ENCODE results near the gene ARL17B.
"Not testable (repeated sequence)": the region's sequence is repeated elsewhere in the genome, so short reads cannot be mapped to it uniquely, and the experiment has no call there.

DNA sequence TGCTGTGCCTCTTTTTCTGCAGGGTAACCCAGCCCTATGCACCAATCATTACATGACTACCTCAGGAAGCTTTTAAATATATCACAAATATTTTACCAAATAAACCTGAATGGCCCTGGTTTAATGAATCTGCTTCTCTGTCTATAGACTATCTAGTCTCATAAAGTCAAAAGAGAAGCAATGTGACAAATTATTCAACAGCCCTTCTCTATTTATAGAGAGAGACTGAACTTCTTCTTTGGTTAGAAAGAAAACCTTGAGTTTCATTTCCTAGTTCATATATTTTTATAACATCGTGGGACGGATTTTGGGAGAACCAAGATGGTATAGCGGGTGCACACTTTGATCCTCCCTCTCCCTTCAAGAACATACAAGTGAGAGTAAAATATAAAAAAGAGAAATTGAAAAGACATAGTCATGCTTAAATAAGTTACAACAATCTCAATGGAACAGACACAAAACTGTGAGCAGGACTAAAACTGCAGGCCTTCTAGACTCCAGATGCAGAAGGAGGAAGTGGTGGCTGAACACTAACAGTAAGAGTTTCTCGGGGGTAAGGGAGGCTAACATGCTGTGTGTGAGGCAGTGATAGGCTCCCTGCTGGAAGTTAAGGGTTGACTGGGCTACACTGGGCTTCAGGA, 70.5 kb downstream of the ARL17B start:
- TF ChIP-seq, protein P1, sequence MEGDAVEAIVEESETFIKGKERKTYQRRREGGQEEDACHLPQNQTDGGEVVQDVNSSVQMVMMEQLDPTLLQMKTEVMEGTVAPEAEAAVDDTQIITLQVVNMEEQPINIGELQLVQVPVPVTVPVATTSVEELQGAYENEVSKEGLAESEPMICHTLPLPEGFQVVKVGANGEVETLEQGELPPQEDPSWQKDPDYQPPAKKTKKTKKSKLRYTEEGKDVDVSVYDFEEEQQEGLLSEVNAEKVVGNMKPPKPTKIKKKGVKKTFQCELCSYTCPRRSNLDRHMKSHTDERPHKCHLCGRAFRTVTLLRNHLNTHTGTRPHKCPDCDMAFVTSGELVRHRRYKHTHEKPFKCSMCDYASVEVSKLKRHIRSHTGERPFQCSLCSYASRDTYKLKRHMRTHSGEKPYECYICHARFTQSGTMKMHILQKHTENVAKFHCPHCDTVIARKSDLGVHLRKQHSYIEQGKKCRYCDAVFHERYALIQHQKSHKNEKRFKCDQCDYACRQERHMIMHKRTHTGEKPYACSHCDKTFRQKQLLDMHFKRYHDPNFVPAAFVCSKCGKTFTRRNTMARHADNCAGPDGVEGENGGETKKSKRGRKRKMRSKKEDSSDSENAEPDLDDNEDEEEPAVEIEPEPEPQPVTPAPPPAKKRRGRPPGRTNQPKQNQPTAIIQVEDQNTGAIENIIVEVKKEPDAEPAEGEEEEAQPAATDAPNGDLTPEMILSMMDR (IDR thresholded peaks at IDR 0.05; ENCODE audit: insufficient read depth, low read length, poor library complexity, severe bottlenecking), result not testable (repeated sequence)
- not testable (repeated sequence) for TF ChIP-seq EZH2phosphoT487 (conservative IDR thresholded peaks at IDR 0.05; ENCODE audit: low read length)

All from SU-DHL-6 (cell line).